GM23338 (cell line): ENCODE measurements around the gene FBXL20. TPM values are rescaled to one million over a fixed set of nuclear protein-coding genes. Genes with fewer than 3 reads are reported as not detected.

ENCODE experiments used
- ATAC-seq: fragments of 200-7000 bp; cut with Tn5 transposase; 3 replicates; pipeline ENCODE4 v1.9.1; 2020
- DNase-seq: peaks from one replicate; pipeline ENCODE4 v3.0.0-alpha.2; 2015; ENCODE audit warnings: low spot score
- H2AFZ ChIP-seq: fragments of 200-600 bp; sonication (generic); 2 replicates; pipeline ENCODE4 v1.8.0; 2016; ENCODE audit warnings: antibody characterized with exemption, mild to moderate bottlenecking, moderate library complexity
- H3F3A ChIP-seq: fragments of 200-600 bp; sonication (generic); replicated peaks from 2 replicates; pipeline ENCODE4 v1.8.0; 2017; ENCODE audit warnings: antibody characterized with exemption, mixed run types, low read depth
- H3K27ac ChIP-seq: fragments of 200-600 bp; sonication (generic); 2 replicates; pipeline ENCODE4 v1.6.1; 2016; ENCODE audit warnings: low read depth
- H3K27me3 ChIP-seq: fragments of 200-600 bp; sonication (generic); 2 replicates; pipeline ENCODE4 v1.8.0; 2016; ENCODE audit warnings: mild to moderate bottlenecking, mixed run types, moderate library complexity; ENCODE audit not compliant: insufficient read depth
- H3K36me3 ChIP-seq: fragments of 200-600 bp; sonication (generic); 2 replicates; pipeline ENCODE4 v1.8.0; 2016; ENCODE audit warnings: mild to moderate bottlenecking; ENCODE audit not compliant: insufficient read depth
- H3K4me1 ChIP-seq: fragments of 200-600 bp; sonication (generic); 2 replicates; pipeline ENCODE4 v1.8.0; 2016; ENCODE audit warnings: mild to moderate bottlenecking, moderate library complexity; ENCODE audit not compliant: insufficient read depth
- H3K4me2 ChIP-seq: fragments of 200-600 bp; sonication (generic); 2 replicates; pipeline ENCODE4 v1.7.1; 2017; ENCODE audit warnings: mixed run types
- H3K4me3 ChIP-seq: fragments of 200-600 bp; sonication (generic); 2 replicates; pipeline ENCODE4 v1.6.1; 2016; ENCODE audit warnings: mixed run types
- H3K79me2 ChIP-seq: fragments of 200-600 bp; sonication (generic); replicated peaks from 2 replicates; pipeline ENCODE4 v1.8.0; 2017; ENCODE audit warnings: mild to moderate bottlenecking; ENCODE audit not compliant: insufficient read depth
- H3K9me2 ChIP-seq: fragments of 200-600 bp; sonication (generic); 2 replicates; pipeline ENCODE4 v1.8.0; 2017; ENCODE audit not compliant: insufficient read depth
- H4K20me1 ChIP-seq: fragments of 200-600 bp; sonication (generic); replicated peaks from 2 replicates; pipeline ENCODE4 v1.8.0; 2017; ENCODE audit warnings: mild to moderate bottlenecking; ENCODE audit not compliant: insufficient read depth
- H3K27ac Mint-ChIP-seq: 2 replicates; pipeline ENCODE4 v1.8.0; 2020; ENCODE audit warnings: inconsistent platforms, mild to moderate bottlenecking, moderate library complexity, mixed read lengths
- H3K27me3 Mint-ChIP-seq: 3 replicates; pipeline ENCODE4 v1.8.0; 2022; ENCODE audit warnings: low read depth, mild to moderate bottlenecking, moderate library complexity, mixed read lengths, inconsistent platforms; ENCODE audit not compliant: insufficient read depth, poor library complexity
- H3K36me3 Mint-ChIP-seq: 3 replicates; pipeline ENCODE4 v1.8.0; 2021; ENCODE audit warnings: low read depth, mild to moderate bottlenecking, inconsistent platforms, moderate library complexity, mixed read lengths
- H3K4me1 Mint-ChIP-seq: 3 replicates; pipeline ENCODE4 v1.8.0; 2020; ENCODE audit warnings: mild to moderate bottlenecking, inconsistent platforms, mixed read lengths
- H3K4me3 Mint-ChIP-seq: 3 replicates; pipeline ENCODE4 v1.8.0; 2021; ENCODE audit warnings: moderate library complexity, mild to moderate bottlenecking, inconsistent platforms, mixed read lengths
- H3K9me3 Mint-ChIP-seq: 3 replicates; pipeline ENCODE4 v1.8.0; 2020; ENCODE audit warnings: moderate library complexity, mild to moderate bottlenecking, inconsistent platforms, mixed read lengths
- CREB1 ChIP-seq: fragments of 250-450 bp; sonication (Bioruptor Pico); IDR thresholded peaks from 2 replicates; pipeline ENCODE4 v1.5.0; 2020; ENCODE audit warnings: low read depth, mild to moderate bottlenecking, moderate library complexity
- CTCF ChIP-seq, 2 experiments: fragments of 200-600 bp in 1 of 2; sonication (generic) in 1 of 2; conservative IDR thresholded peaks; 2 replicates each; pipeline versions ENCODE4 v1.5.1 to v1.6.1; 2016 to 2017; ENCODE audit warnings: antibody characterized with exemption in 2 of 2, low read depth in 2 of 2, mild to moderate bottlenecking in 2 of 2, moderate library complexity in 1 of 2
- EZH2 ChIP-seq: fragments of 200-600 bp; sonication (generic); IDR thresholded peaks from one replicate; pipeline ENCODE4 v1.8.0; 2017; ENCODE audit warnings: antibody characterized with exemption, mild to moderate bottlenecking, low read depth; ENCODE audit not compliant: unreplicated experiment
- EZH2phosphoT487 ChIP-seq: fragments of 200-600 bp; sonication (generic); IDR thresholded peaks from one replicate; pipeline ENCODE4 v1.8.1; 2018; ENCODE audit warnings: antibody characterized with exemption; ENCODE audit not compliant: unreplicated experiment
- JUNB ChIP-seq: IDR thresholded peaks from one replicate; pipeline ENCODE4 v1.6.1; 2016; ENCODE audit warnings: antibody characterized with exemption; ENCODE audit not compliant: unreplicated experiment
- NANOG ChIP-seq: IDR thresholded peaks from 2 replicates; pipeline ENCODE4 v1.6.1; 2016; ENCODE audit warnings: antibody characterized with exemption, borderline replicate concordance
- POLR2AphosphoS5 ChIP-seq: IDR thresholded peaks from 2 replicates; pipeline ENCODE4 v1.6.1; 2016; ENCODE audit warnings: antibody characterized with exemption, low read depth
- REST ChIP-seq: IDR thresholded peaks from one replicate; pipeline ENCODE4 v1.6.1; 2018; ENCODE audit warnings: antibody characterized with exemption; ENCODE audit not compliant: unreplicated experiment
- STAT1 ChIP-seq: IDR thresholded peaks from one replicate; pipeline ENCODE4 v1.6.1; 2016; ENCODE audit warnings: antibody characterized with exemption; ENCODE audit not compliant: unreplicated experiment
- ZNF114 ChIP-seq: fragments of 250-450 bp; sonication (Bioruptor Pico); IDR thresholded peaks from 2 replicates; pipeline ENCODE4 v1.5.0; 2020; ENCODE audit warnings: mild to moderate bottlenecking, moderate library complexity
- ZNF331 ChIP-seq: fragments of 250-450 bp; sonication (Bioruptor Pico); IDR thresholded peaks from 2 replicates; pipeline ENCODE4 v1.5.0; 2020; ENCODE audit warnings: low read depth, mild to moderate bottlenecking, moderate library complexity
- polyA plus RNA-seq: library from polyadenylated mRNA; unstranded; fragments of >200 nt; fragmentation: Nextera tagmentation; extraction: Ambion mirVana; gene quantifications from 2 replicates; pipeline ENCODE4 v1.2.1, GENCODE V29; 2016
- total RNA-seq: library from RNA; depleted of rRNA; stranded (reverse); fragments of >200 nt; shearing (Covaris generic); gene quantifications from 2 replicates; pipeline ENCODE4 v1.2.3, GENCODE V29; 2014
- TF ChIP-seq, protein P1 (sequence below): IDR thresholded peaks from 2 replicates; pipeline ENCODE4 v1.6.1; 2016; ENCODE audit warnings: antibody characterized with exemption
- TF ChIP-seq, protein P2 (sequence below): fragments of 250-450 bp; sonication (Bioruptor Pico); IDR thresholded peaks from 2 replicates; pipeline ENCODE4 v1.5.0; 2020; ENCODE audit warnings: mild to moderate bottlenecking, moderate library complexity

Gene FBXL20
- total and polyA plus RNA-seq, 2 experiments from 2014 or later, result 2.9 to 6.9 TPM

- TF ChIP-seq ZNF331 (CRISPR knock-in tag) (no peak), CTCF (conservative IDR thresholded peaks at IDR 0.05; ENCODE audit: low read depth in 2 of 2) (no peak), NANOG (no peak), CREB1 (CRISPR knock-in tag) (no peak), POLR2AphosphoS5 (no peak), ZNF114 (CRISPR knock-in tag) (no peak), REST (no peak), EZH2phosphoT487 (no peak), JUNB (no peak), EZH2 (no peak), STAT1 (no peak)
- TF ChIP-seq, protein P1, sequence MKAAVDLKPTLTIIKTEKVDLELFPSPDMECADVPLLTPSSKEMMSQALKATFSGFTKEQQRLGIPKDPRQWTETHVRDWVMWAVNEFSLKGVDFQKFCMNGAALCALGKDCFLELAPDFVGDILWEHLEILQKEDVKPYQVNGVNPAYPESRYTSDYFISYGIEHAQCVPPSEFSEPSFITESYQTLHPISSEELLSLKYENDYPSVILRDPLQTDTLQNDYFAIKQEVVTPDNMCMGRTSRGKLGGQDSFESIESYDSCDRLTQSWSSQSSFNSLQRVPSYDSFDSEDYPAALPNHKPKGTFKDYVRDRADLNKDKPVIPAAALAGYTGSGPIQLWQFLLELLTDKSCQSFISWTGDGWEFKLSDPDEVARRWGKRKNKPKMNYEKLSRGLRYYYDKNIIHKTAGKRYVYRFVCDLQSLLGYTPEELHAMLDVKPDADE, result no peak
- TF ChIP-seq, protein P2, sequence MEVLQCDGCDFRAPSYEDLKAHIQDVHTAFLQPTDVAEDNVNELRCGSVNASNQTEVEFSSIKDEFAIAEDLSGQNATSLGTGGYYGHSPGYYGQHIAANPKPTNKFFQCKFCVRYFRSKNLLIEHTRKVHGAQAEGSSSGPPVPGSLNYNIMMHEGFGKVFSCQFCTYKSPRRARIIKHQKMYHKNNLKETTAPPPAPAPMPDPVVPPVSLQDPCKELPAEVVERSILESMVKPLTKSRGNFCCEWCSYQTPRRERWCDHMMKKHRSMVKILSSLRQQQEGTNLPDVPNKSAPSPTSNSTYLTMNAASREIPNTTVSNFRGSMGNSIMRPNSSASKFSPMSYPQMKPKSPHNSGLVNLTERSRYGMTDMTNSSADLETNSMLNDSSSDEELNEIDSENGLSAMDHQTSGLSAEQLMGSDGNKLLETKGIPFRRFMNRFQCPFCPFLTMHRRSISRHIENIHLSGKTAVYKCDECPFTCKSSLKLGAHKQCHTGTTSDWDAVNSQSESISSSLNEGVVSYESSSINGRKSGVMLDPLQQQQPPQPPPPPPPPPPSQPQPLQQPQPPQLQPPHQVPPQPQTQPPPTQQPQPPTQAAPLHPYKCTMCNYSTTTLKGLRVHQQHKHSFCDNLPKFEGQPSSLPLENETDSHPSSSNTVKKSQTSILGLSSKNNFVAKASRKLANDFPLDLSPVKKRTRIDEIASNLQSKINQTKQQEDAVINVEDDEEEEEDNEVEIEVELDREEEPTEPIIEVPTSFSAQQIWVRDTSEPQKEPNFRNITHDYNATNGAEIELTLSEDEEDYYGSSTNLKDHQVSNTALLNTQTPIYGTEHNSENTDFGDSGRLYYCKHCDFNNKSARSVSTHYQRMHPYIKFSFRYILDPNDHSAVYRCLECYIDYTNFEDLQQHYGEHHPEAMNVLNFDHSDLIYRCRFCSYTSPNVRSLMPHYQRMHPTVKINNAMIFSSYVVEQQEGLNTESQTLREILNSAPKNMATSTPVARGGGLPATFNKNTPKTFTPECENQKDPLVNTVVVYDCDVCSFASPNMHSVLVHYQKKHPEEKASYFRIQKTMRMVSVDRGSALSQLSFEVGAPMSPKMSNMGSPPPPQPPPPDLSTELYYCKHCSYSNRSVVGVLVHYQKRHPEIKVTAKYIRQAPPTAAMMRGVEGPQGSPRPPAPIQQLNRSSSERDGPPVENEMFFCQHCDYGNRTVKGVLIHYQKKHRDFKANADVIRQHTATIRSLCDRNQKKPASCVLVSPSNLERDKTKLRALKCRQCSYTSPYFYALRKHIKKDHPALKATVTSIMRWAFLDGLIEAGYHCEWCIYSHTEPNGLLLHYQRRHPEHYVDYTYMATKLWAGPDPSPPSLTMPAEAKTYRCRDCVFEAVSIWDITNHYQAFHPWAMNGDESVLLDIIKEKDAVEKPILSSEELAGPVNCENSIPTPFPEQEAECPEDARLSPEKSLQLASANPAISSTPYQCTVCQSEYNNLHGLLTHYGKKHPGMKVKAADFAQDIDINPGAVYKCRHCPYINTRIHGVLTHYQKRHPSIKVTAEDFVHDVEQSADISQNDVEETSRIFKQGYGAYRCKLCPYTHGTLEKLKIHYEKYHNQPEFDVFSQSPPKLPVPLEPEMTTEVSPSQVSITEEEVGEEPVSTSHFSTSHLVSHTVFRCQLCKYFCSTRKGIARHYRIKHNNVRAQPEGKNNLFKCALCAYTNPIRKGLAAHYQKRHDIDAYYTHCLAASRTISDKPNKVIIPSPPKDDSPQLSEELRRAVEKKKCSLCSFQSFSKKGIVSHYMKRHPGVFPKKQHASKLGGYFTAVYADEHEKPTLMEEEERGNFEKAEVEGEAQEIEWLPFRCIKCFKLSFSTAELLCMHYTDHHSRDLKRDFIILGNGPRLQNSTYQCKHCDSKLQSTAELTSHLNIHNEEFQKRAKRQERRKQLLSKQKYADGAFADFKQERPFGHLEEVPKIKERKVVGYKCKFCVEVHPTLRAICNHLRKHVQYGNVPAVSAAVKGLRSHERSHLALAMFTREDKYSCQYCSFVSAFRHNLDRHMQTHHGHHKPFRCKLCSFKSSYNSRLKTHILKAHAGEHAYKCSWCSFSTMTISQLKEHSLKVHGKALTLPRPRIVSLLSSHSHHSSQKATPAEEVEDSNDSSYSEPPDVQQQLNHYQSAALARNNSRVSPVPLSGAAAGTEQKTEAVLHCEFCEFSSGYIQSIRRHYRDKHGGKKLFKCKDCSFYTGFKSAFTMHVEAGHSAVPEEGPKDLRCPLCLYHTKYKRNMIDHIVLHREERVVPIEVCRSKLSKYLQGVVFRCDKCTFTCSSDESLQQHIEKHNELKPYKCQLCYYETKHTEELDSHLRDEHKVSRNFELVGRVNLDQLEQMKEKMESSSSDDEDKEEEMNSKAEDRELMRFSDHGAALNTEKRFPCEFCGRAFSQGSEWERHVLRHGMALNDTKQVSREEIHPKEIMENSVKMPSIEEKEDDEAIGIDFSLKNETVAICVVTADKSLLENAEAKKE, result no peak
- Histone ChIP-seq H3K36me3 (no peaks in the 10 kb centered on the region), H3F3A (0 out of 2 replicates have a peak, but pooled peaks cover 8% of the 10 kb centered on the region), H2AFZ (no peak overlapping the region), H3K4me1 (peaks cover 16% of the 10 kb centered on the region), H3K79me2 (no peaks in the 10 kb centered on the region), H3K27me3 (peaks cover 13% of the 10 kb centered on the region; the same call in 1 of the 2 replicates), H3K4me3 (no peak overlapping the region), H3K9me2 (no peaks in the 10 kb centered on the region), H3K27ac (no peak overlapping the region), H3K4me2 (no peak overlapping the region), H4K20me1 (no peaks in the 10 kb centered on the region)
- H3K27me3 Mint-ChIP-seq, result peaks cover 23% of the 10 kb centered on the region
- ATAC-seq (no peak), DNase-seq (no peak)
- no peaks in the 10 kb centered on the region for H3K36me3 Mint-ChIP-seq
- no peak overlapping the region for H3K4me3 Mint-ChIP-seq
- peaks cover 36% of the 10 kb centered on the region for H3K4me1 Mint-ChIP-seq
- H3K9me3 Mint-ChIP-seq, result no peaks in the 10 kb centered on the region
- no peak overlapping the region for H3K27ac Mint-ChIP-seq
Observed at GRCh38 chr17:39212195-39212810, 189.1 kb downstream of the FBXL20 start.
